Adipose tissue (tissue), 3 donors: ENCODE data around the gene KCNJ6. TPM values are rescaled to one million over a fixed set of nuclear protein-coding genes. Genes with fewer than 3 reads are reported as not detected.
A peak's percentile ranks its signal among the peaks of the same experiment; 100 is the strongest.
"Not testable (repeated sequence)": the region's sequence is repeated elsewhere in the genome, so short reads cannot be mapped to it uniquely, and the experiment has no call there.

Experiments
- H3K27ac ChIP-seq: one replicate; pipeline ENCODE4 v1.5.1; 2013; ENCODE audit warnings: low read depth, low read length
- WGBS, 3 donors: extraction: QIAGEN DNeasy Blood & Tissue Kit; methylation state at CpG; one replicate each; pipeline ENCODE4 v1.1.7; 2013; 5-methylcytosine and 5-hydroxymethylcytosine counted together
- polyA plus RNA-seq, 3 donors: library from polyadenylated mRNA; stranded (reverse); fragments of 200-250 nt; gene quantifications; one replicate each; pipeline ENCODE4 v1.2.3, GENCODE V29; 2013
- donor health status: healthy with polysubstance abuse.
- donor health status: Bipolar disorder and iron deficiency.
- donor health status: healthy.

Gene KCNJ6
- polyA plus RNA-seq, 3 donors = under 0.01 to 0.10 TPM; not detected in 1

DNA sequence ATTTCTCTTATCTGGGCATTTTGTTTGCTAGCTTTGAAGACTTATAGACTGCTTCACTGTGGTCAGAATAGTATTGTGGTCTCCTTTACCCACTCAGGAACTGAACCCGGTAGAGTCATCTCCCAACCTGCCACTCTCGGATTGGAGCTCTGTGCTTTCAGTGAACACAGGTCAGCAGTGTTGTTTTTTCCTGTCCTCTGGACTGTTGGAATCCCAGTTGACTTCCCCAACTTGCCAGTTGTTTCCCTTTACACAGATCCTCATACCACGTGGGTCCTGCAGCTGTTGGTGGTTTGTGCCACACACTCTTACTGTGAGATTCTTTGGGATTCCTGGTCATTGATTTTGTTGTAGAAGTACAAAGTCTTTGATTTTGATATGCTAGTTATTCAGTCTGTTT lies 335.6 kb downstream of the KCNJ6 start:
- WGBS, 3 donors = 38 to 63% (median 41%) methylated on average over 3 of the region's 3 CpGs

GRCh38 chr21:37579356-37579755 lies 336.9 kb downstream of the KCNJ6 start:
- H3K27ac ChIP-seq = no peak overlapping the region
- 68 to 79% (median 76%) methylated on average over 1 of the region's 1 CpG for WGBS, 3 donors

More for the DNA sequence above, 335.6 kb downstream of the KCNJ6 start:
- no peak overlapping the region for H3K27ac ChIP-seq

- 94 to 96% (median 96%) methylated on average over 2 of the region's 2 CpGs for WGBS, 3 donors
Measured at GRCh38 chr21:37578471-37579126, 337.7 kb downstream of the KCNJ6 start.

GRCh38 chr21:37576929-37577328 lies 339.3 kb downstream of the KCNJ6 start:
- 90 to 96% (median 93%) methylated on average over 1 of the region's 1 CpG for WGBS, 3 donors
- not testable (repeated sequence) for H3K27ac ChIP-seq

More at GRCh38 chr21:37578471-37579126, 337.7 kb downstream of the KCNJ6 start:
- H3K27ac ChIP-seq = no peak overlapping the region

DNA sequence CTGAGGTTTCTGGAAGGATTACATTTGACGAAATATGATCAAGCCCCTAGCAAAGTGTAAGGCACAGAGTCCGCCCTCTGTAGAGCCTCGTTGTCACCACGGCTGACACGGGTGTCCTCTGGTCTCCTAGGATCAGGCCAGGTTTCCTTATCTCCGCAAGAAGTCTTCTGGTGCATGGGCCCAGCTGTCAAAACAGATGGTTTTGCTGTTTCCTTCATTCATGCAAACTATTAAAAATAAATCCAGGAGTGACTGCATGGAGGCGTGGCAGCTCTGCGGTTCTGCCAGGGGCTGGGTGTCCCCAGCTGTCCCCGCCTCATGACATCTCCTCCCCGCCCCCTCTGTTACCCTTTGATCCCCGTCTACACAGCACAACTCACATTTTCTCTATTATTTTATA lies 340.7 kb downstream of the KCNJ6 start:
- no peak overlapping the region for H3K27ac ChIP-seq
- WGBS, 3 donors = 89 to 96% (median 92%) methylated on average over 11 of the region's 11 CpGs

DNA sequence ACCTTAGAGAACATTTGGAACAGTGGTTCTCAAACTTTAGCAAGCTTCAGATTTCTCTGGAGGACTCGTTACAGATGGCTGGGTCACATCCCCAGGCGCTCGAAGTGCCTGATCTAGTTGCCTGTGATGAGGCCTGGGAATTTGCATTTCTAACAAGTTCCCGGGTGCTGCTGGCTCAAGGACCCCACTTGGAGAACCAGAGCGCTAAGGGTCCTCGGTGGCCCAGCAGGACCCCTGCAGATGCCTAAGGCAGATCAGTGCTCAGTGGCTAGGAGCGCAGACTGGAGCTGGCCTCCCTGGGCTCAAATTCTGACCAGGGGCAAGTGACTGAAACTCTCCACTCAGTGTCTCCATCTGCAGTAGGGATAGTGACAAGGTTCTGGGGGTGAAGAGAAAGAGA lies 341.5 kb downstream of the KCNJ6 start:
- H3K27ac ChIP-seq = no peak overlapping the region
- 82 to 96% (median 95%) methylated on average over 7 of the region's 7 CpGs for WGBS, 3 donors

DNA sequence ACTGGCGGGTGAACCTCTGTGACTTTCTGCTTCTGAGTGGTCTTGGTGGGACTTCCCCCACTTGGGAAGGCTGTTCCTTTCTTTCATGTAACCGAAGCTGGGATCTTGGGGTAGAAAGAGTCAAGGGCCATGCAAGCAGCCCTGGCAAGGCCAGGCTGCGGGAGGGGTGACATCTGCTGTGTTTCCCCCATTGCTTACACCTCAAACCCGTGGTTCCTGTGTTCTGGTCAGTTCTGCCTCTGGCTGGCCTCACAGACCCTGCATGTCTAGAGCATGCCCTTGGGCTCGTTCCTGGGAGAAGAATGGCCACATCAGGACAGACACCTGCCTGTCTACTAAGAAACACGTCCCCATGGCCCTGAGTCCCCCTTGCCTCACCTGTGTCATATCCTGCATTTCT lies 341.9 kb downstream of the KCNJ6 start:
- WGBS, 3 donors = 74 to 96% (median 93%) methylated on average over 6 of the region's 6 CpGs
- no peak overlapping the region for H3K27ac ChIP-seq

DNA sequence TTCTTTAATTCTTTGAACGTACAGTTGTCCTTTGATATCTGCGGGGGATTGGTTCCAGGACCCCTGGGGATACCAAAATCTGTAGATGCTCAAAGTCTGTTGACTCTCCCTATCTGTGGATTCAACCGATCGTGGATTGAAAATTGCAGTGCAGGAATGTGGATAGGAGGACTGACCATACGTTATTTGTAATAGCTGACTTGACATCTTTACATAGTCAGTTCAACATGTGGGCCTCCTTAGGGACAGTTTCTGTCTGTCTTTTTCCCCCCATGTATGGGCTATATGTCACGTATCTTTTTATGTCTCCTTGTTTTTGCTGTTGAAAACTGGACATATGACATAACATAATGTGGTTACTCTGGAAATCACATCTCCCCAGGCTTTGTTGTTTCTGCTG lies 344.8 kb downstream of the KCNJ6 start:
- H3K27ac ChIP-seq = no peak overlapping the region
- 67 to 82% (median 69%) methylated on average over 6 of the region's 6 CpGs for WGBS, 3 donors

GRCh38 chr21:37568916-37569315 lies 347.3 kb downstream of the KCNJ6 start:
- 64 to 76% (median 72%) methylated on average over 5 of the region's 5 CpGs for WGBS, 3 donors
- no peak overlapping the region for H3K27ac ChIP-seq

DNA sequence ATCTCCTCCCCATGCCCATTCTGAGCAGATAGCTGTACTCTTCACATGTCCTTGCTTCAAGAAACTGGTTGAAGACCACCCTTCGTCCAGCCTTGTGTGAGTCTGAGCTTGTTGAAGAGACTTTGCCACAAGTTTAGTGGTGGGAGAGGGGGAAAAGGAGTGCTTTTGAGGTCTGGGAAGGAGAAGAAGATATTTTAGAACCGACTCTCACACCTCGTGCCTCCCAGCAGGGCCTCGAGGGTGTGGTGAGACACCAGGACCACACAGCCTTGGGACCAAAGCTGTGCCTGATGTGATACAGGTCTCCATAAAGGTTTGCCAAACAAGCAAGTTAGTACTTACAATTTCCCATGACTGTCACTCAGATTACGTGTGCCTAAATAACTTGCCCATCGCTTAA lies 347.8 kb downstream of the KCNJ6 start:
- no peak overlapping the region for H3K27ac ChIP-seq
- 70 to 83% (median 82%) methylated on average over 6 of the region's 6 CpGs for WGBS, 3 donors

GRCh38 chr21:37566790-37567615 lies 349.3 kb downstream of the KCNJ6 start:
- WGBS, 3 donors = 75 to 83% (median 78%) methylated on average over 14 of the region's 14 CpGs

GRCh38 chr21:37565530-37566223 lies 350.6 kb downstream of the KCNJ6 start:
- 78 to 83% (median 80%) methylated on average over 14 of the region's 14 CpGs for whole genome bisulfite sequencing, 3 donors
- no peak overlapping the region for H3K27ac ChIP-seq

More at GRCh38 chr21:37566790-37567615, 349.3 kb downstream of the KCNJ6 start:
- H3K27ac ChIP-seq = no peak overlapping the region

DNA sequence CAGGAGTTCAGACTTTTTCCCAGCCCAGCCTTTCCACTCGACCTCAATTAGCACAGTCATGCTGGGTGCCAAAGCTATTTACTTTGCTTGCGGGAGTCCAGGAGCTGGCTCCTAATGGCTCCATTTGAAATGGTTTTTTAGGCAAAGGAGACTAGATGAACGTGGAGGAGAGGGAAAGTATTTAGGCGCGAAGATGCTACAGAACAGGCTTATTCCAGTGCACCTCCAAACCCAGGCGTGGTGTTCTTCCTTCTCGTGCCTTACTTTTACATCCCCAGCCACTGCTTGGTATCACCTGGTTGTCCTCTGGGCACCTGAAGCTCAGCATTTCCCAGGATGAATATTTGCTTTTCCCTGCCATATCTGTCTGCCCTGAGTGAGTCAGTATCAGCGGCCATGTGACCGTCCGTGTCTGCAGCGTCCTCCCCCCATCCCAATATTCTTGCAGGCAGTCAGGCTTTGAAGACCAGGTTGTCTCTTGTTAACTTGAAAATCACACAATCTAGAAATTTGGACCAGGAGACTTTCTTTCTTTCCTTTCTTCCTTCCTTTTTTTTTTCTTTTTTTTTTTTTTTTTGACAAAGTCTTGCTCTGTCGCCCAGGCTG lies 351.2 kb downstream of the KCNJ6 start:
- H3K27ac ChIP-seq = no peak overlapping the region
- WGBS, 3 donors = 74 to 81% (median 80%) methylated on average over 12 of the region's 12 CpGs

GRCh38 chr21:37564341-37564923 lies 351.8 kb downstream of the KCNJ6 start:
- H3K27ac ChIP-seq = peak overlapping the region; percentile 41
- 17 to 20% (median 19%) methylated on average over 14 of the region's 14 CpGs for WGBS, 3 donors

DNA sequence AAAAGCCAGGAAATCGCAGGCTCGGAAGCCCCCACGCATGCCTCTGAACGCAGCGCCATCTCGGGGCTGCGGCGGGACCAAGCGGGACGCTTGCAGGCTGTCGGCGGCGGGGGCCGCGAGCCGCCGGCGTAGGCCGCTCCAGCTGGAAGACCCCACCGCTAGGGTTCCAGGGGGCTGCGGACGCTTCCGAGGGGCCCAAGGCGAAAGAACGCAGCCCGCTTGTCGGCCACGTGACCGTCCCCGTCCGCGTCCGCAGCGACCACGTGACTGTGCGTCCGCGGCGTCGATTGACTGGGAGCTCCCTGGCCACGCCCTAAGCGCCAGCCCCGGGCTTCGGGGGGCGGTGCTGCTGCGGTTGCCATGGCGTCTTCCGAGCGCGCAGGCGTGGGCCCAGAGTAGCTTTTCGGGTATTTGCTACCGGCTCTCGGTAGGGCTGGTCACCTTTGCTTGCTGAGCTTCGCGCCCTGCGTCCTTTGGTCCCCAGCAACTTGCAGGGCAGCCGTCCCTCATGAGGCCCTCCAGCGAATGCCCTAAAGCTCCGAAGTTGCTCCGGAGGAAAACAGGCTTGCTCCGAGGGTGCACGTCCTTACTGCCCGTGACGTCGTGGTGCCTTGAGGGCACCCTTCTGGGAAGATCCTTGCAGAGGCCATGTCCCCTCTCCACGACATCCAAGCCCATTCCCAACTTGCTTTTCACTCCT lies 352.5 kb downstream of the KCNJ6 start:
- H3K27ac ChIP-seq = peak overlapping the region; percentile 41
- 1% methylated on average over 67 of the region's 67 CpGs for WGBS, 3 donors

- H3K27ac ChIP-seq = no peak overlapping the region
- WGBS, 3 donors = 53 to 59% (median 56%) methylated on average over 22 of the region's 22 CpGs
Measured at GRCh38 chr21:37562920-37563640, 353.2 kb downstream of the KCNJ6 start.
